HepG2 (cell line): ENCODE data around the gene CFAP73. TPM values are rescaled to one million over a fixed set of nuclear protein-coding genes. Genes with fewer than 3 reads are reported as not detected.

Experiments used
- ATAC-seq: fragments of 200-7000 bp; cut with Tn5 transposase; 3 replicates; pipeline ENCODE4 v1.9.1; 2020; ENCODE audit warnings: mild to moderate bottlenecking, moderate library complexity
- BruUV-seq: library from RNA; stranded (reverse); fragments of 400-500 nt; replicated peaks from 2 replicates; lab custom pipeline; 2021; lab: Mats Ljungman, UMichigan
- CTCF ChIA-PET: fragments of 300-600 bp; formaldehyde crosslinking; extraction: SDS; loops from one replicate; lab custom pipeline; 2021; ENCODE audit warnings: low total read pairs, inconsistent platforms, low intra/inter-chr PET ratio; lab: Yijun Ruan, JAX
- POLR2A ChIA-PET: fragments of 350-600 bp; sonication (Branson Sonifier 250); formaldehyde crosslinking; loops from one replicate; lab custom pipeline; 2020; ENCODE audit warnings: antibody characterized with exemption, inconsistent platforms; lab: Yijun Ruan, JAX
- DNase-seq: peaks from one replicate; pipeline ENCODE4 v3.0.0-alpha.2; 2015; ENCODE audit warnings: low spot score
- FAIRE-seq: peaks from 3 replicates; lab custom pipeline; 2011; peaks lifted over from hg19 to GRCh38; lab: Jason Lieb, UNC
- H2AFZ ChIP-seq: one replicate; pipeline ENCODE4 v1.6.1; 2011; ENCODE audit warnings: low read length, inconsistent platforms
- H3K27ac ChIP-seq: fragments of 300-600 bp; 3 replicates; pipeline ENCODE4 v1.8.0; 2011; ENCODE audit warnings: mixed run types, mild to moderate bottlenecking, mixed read lengths, low read length, inconsistent platforms; ENCODE audit not compliant: insufficient read depth; ENCODE audit errors: extremely low read length
- H3K27me3 ChIP-seq, 2 experiments: fragments of 200-600 bp in 1 of 2; 2 replicates in 1 of 2; 3 replicates in 1 of 2; pipeline versions ENCODE4 v1.6.0 to v1.8.0; 2011; ENCODE audit warnings: low read length in 2 of 2, mild to moderate bottlenecking in 2 of 2, moderate library complexity in 2 of 2, inconsistent platforms in 1 of 2; ENCODE audit not compliant: insufficient read depth in 2 of 2, control insufficient read depth in 1 of 2
- H3K36me3 ChIP-seq, 2 experiments: fragments of 200-600 bp in 1 of 2; replicated peaks in 1 of 2; 2 replicates in 1 of 2; 3 replicates in 1 of 2; pipeline versions ENCODE4 v1.5.1 to v1.8.0; 2011; ENCODE audit warnings: low read length in 2 of 2, inconsistent platforms in 1 of 2; ENCODE audit not compliant: insufficient read depth in 2 of 2, control insufficient read depth in 1 of 2
- H3K4me1 ChIP-seq: 2 replicates; pipeline ENCODE4 v1.5.1; 2012; ENCODE audit warnings: low read length, inconsistent platforms; ENCODE audit not compliant: insufficient read depth
- H3K4me2 ChIP-seq: 2 replicates; pipeline ENCODE4 v1.6.0; 2011; ENCODE audit warnings: low read depth, low read length, inconsistent platforms
- H3K4me3 ChIP-seq, 3 experiments: fragments of 200-600 bp in 1 of 3; sonication (generic), shearing (Covaris generic) in 1 of 3; replicated peaks in 1 of 3; 2 replicates each; pipeline ENCODE4 v1.5.1; 2011 to 2016; ENCODE audit warnings: low read length in 3 of 3, inconsistent platforms in 2 of 3, low read depth in 2 of 3, mild to moderate bottlenecking in 2 of 3, control low read depth in 1 of 3, mixed read lengths in 1 of 3; ENCODE audit not compliant: insufficient read depth in 1 of 3
- H3K79me2 ChIP-seq: one replicate; pipeline ENCODE4 v1.6.1; 2011; ENCODE audit warnings: low read length, inconsistent platforms; ENCODE audit not compliant: insufficient read depth
- H3K9ac ChIP-seq: 2 replicates; pipeline ENCODE4 v1.6.0; 2011; ENCODE audit warnings: mild to moderate bottlenecking, low read depth, low read length, inconsistent platforms; ENCODE audit not compliant: insufficient read depth
- H3K9me3 ChIP-seq: 2 replicates; pipeline ENCODE4 v1.5.1; 2012; ENCODE audit warnings: mild to moderate bottlenecking, low read length
- H4K20me1 ChIP-seq: 2 replicates; pipeline ENCODE4 v1.6.0; 2011; ENCODE audit warnings: inconsistent platforms, mild to moderate bottlenecking, low read length, moderate library complexity; ENCODE audit not compliant: insufficient read depth
- MBNL3 ChIP-seq: fragments of 250-450 bp; sonication (Bioruptor Pico); conservative IDR thresholded peaks from 2 replicates; pipeline ENCODE4 v1.8.0; 2022; ENCODE audit warnings: mild to moderate bottlenecking, inconsistent platforms
- NCOA1 ChIP-seq: sonication (generic); formaldehyde crosslinking; IDR thresholded peaks from 2 replicates; pipeline ENCODE4 v1.9.0; 2021; ENCODE audit warnings: missing genetic modification reagents
- RARA ChIP-seq: IDR thresholded peaks from 2 replicates; pipeline ENCODE4 v1.6.1; 2016; ENCODE audit warnings: missing genetic modification reagents, missing compliant biosample characterization
- SP5 ChIP-seq: IDR thresholded peaks from 2 replicates; pipeline ENCODE4 v1.6.1; 2016; ENCODE audit warnings: low read depth, borderline replicate concordance
- ZFX ChIP-seq: sonication (generic); formaldehyde crosslinking; IDR thresholded peaks from 2 replicates; pipeline ENCODE4 v1.4.0; 2020; ENCODE audit warnings: mild to moderate bottlenecking, low read depth, missing genetic modification reagents, moderate library complexity
- ZNF12 ChIP-seq: sonication (generic); formaldehyde crosslinking; IDR thresholded peaks from 2 replicates; pipeline ENCODE4 v1.5.0; 2020; ENCODE audit warnings: missing genetic modification reagents
- ZNF737 ChIP-seq: sonication (generic); formaldehyde crosslinking; IDR thresholded peaks from 2 replicates; pipeline ENCODE4 v1.5.0; 2020; ENCODE audit warnings: missing genetic modification reagents, mild to moderate bottlenecking, borderline replicate concordance
- ZNF83 ChIP-seq: sonication (generic); formaldehyde crosslinking; IDR thresholded peaks from 2 replicates; pipeline ENCODE4 v1.4.0; 2020; ENCODE audit warnings: missing genetic modification reagents, mild to moderate bottlenecking, borderline replicate concordance
- WGBS: methylation state at CpG from one replicate; pipeline ENCODE4 v1.1.6; 2017; ENCODE audit warnings: low lambda C conversion rate; 5-methylcytosine and 5-hydroxymethylcytosine counted together
- in situ Hi-C: cut with HindIII; loops from 2 replicates; pipeline ENCODE4 v1.10.0; 2017; ENCODE audit warnings: low pct_unique_long_range_greater_than_20kb; ENCODE audit not compliant: extremely low pct_ligation_motif_present
- intact Hi-C: fragments of 100-400 bp; cut with micrococcal nuclease; formaldehyde crosslinking; loops from one replicate; pipeline ENCODE4 v1.10.0; 2022; ENCODE audit not compliant: unreplicated experiment
- polyA plus RNA-seq, 8 experiments: library from polyadenylated mRNA; depleted of rRNA in 3 of 8; stranded (reverse) in 7 of 8; unstranded in 1 of 8; fragments of >200 nt; fragmentation: Illumina TruSeq in 4 of 8; extraction: Trizol in 4 of 8; gene quantifications; 2 replicates each; pipeline versions ENCODE4 v1.2.1 to v1.2.3, GENCODE V29; 2011 to 2016; ENCODE audit warnings: low read depth in 4 of 8, missing spikeins in 1 of 8, mixed read lengths in 1 of 8; ENCODE audit not compliant: insufficient read depth in 1 of 8
- total RNA-seq, 5 experiments: library from RNA; depleted of rRNA; stranded (reverse); fragments of >200 nt; fragmentation: Illumina TruSeq; extraction: Trizol; gene quantifications; 2 replicates each; pipeline ENCODE4 v1.2.3, GENCODE V29; 2016; ENCODE audit warnings: low read depth in 1 of 5
- TF ChIP-seq, protein P1 (sequence below): IDR thresholded peaks from 2 replicates; pipeline ENCODE4 v1.6.1; 2012; ENCODE audit warnings: inconsistent platforms
- TF ChIP-seq, protein P2 (sequence below): sonication (generic); formaldehyde crosslinking; IDR thresholded peaks from 2 replicates; pipeline ENCODE4 v1.4.0; 2020; ENCODE audit warnings: missing genetic modification reagents, borderline replicate concordance

CFAP73 gene
- total and polyA plus RNA-seq, 2 of the 13 experiments (the other 11 are each of a cell fraction or from before 2014, with no cell fraction given) = not detected

DNA sequence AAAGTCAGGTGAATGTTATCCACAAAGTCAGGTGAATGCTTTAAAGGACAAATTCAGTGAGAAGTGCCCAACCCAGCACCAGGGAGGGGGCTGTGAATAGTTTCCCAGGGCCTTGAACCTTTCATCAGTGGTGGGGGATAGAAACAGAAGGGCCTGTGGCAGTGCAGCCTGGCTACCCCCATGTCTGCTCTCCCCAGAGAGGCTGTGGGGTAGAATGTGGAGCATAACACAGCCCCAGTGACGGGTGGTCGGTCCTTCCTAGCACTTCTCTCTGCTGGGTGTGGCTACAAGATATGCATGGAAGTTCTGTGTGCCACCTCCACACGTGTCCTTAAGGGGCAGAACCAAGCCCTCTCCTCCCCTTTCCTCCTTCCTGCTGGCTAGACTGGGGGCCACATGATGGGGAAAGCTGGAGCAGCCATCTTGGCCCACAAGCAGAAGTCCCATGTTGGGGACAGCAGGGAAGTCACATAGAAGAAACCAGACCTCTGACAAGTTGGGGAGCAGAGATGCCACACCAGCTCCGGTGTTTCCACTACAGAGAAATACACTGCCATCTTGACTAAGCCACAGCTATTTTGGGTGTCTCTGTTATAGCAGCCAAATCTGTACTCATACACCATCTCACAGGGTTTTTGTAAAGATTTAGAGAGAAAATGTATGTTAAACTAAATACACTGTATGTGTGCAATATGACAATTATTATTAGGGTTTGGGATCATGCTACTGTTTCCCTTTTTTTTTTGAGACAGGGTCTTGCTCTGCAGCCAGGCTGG, 53.0 kb downstream of the CFAP73 start:
- no TSS peak for BruUV-seq
- no peaks in the 10 kb centered on the region for H4K20me1 ChIP-seq
- peaks cover 33% of the 10 kb centered on the region for H3K4me1 ChIP-seq
- ChIA-PET CTCF (no interaction called here), POLR2A (interaction anchor here (2.1 to 4.1 kb wide), 2 partner anchors 19 to 28 kb away, joined by 11 to 16 read pairs; partner anchors contain the start of gene TPCN1)
- H2AFZ ChIP-seq = no peak overlapping the region
- no peak overlapping the region for H3K4me3 ChIP-seq
- no peak for DNase-seq
- H3K4me2 ChIP-seq = no peak overlapping the region
- no peak overlapping the region for H3K27ac ChIP-seq
- TF ChIP-seq ZNF83 (CRISPR knock-in tag) = no peak
- peak; percentile 95 for TF ChIP-seq ZNF12 (CRISPR knock-in tag)
- H3K9ac ChIP-seq = no peak overlapping the region
- no peaks in the 10 kb centered on the region for H3K27me3 ChIP-seq
- H3K79me2 ChIP-seq = no peaks in the 10 kb centered on the region
- ATAC-seq = no peak
- intact Hi-C loops (loop anchor here (5.0 kb wide), 1 partner anchor 155 kb away; the partner anchor contains the start of gene PLBD2), in situ Hi-C loops (no loop called here)
- WGBS = 63% methylated on average over 4 of the region's 4 CpGs
- H3K9me3 ChIP-seq = no peaks in the 10 kb centered on the region
- H3K36me3 ChIP-seq = no peaks in the 10 kb centered on the region
- no peak for FAIRE-seq

DNA sequence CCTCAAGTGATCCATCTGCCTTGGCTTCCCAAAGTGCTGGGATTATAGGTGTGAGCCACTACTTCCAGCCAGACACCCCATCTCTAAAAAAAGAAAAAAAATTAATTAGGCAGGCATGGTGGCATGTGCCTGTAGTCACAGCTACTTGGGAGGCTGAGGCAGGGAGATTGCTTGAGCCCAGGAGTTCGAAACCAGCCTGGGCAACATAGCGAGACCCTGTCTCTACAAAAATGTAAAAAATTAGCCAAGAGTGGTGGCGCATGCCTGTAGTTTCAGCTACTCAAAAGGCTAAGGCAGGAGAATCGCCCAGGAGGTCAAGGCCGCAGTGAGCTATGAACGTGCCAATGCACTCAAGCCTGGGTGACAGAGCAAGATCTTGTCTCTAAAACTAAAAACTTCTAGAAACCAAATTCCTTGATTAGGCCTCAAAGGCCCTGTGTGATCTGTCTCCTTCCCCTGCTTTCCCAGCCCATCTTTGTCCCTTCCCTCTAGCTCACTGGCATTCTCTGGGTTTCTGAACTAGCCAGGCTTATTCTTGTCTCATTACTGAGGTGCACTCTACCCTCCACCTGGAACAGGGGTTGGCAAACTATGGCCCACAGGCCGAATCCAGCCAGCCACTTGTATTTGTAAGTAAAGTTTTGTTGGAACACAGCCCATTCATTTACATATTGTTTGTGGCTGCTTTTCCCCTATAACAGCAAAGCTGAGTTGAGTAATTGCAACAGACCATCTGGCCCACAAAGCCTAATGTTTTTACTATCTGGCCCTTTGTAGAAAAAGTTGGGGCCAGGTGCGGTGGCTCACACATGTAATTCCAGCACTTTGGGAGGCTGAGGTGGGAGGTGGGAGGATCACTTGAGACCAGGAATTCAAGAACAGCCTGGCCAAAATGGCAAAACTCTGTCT, 54.6 kb downstream of the CFAP73 start:
- no peaks in the 10 kb centered on the region for H3K36me3 ChIP-seq
- H3K4me1 ChIP-seq = peaks cover 49% of the 10 kb centered on the region
- no peak overlapping the region for H3K4me3 ChIP-seq
- peak; percentile 12 for DNase-seq
- peak; percentile 24; the same call in 2 of the 3 replicates for ATAC-seq
- H3K79me2 ChIP-seq = no peaks in the 10 kb centered on the region
- H3K9ac ChIP-seq = peak overlapping the region; percentile 15; the same call in 1 of the 2 replicates
- ChIA-PET POLR2A (interaction anchor here (1.1 to 4.1 kb wide), 5 partner anchors 17 to 66 kb away, joined by 3 to 16 read pairs (median 9); partner anchors contain the start of genes DDX54, RITA1 and TPCN1), CTCF (no interaction called here)
- H3K27ac ChIP-seq = peak overlapping the region; percentile 53
- FAIRE-seq = peak; percentile 46
- no peak overlapping the region for H2AFZ ChIP-seq
- intact Hi-C loops (loop anchor here (5.0 kb wide), 1 partner anchor 153 kb away; the partner anchor contains the start of gene PLBD2), in situ Hi-C loops (no loop called here)
- BruUV-seq = no TSS peak
- 41% methylated on average over 8 of the region's 8 CpGs for WGBS
- H3K27me3 ChIP-seq = no peaks in the 10 kb centered on the region
- H4K20me1 ChIP-seq = no peaks in the 10 kb centered on the region
- H3K4me2 ChIP-seq = no peak overlapping the region; the same call in 1 of the 2 replicates
- no peaks in the 10 kb centered on the region for H3K9me3 ChIP-seq
- TF ChIP-seq NCOA1 (CRISPR knock-in tag) = no peak
- TF ChIP-seq ZFX (CRISPR knock-in tag) = no peak
- no peak for TF ChIP-seq SP5 (CRISPR knock-in tag)
- TF ChIP-seq MBNL3 = no peak
- no peak for TF ChIP-seq ZNF737 (CRISPR knock-in tag)
- TF ChIP-seq, protein P1, sequence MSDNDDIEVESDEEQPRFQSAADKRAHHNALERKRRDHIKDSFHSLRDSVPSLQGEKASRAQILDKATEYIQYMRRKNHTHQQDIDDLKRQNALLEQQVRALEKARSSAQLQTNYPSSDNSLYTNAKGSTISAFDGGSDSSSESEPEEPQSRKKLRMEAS = no peak
- peak; percentile 19; the same call in 1 of the 2 replicates for TF ChIP-seq RARA (CRISPR knock-in tag)
- TF ChIP-seq, protein P2, sequence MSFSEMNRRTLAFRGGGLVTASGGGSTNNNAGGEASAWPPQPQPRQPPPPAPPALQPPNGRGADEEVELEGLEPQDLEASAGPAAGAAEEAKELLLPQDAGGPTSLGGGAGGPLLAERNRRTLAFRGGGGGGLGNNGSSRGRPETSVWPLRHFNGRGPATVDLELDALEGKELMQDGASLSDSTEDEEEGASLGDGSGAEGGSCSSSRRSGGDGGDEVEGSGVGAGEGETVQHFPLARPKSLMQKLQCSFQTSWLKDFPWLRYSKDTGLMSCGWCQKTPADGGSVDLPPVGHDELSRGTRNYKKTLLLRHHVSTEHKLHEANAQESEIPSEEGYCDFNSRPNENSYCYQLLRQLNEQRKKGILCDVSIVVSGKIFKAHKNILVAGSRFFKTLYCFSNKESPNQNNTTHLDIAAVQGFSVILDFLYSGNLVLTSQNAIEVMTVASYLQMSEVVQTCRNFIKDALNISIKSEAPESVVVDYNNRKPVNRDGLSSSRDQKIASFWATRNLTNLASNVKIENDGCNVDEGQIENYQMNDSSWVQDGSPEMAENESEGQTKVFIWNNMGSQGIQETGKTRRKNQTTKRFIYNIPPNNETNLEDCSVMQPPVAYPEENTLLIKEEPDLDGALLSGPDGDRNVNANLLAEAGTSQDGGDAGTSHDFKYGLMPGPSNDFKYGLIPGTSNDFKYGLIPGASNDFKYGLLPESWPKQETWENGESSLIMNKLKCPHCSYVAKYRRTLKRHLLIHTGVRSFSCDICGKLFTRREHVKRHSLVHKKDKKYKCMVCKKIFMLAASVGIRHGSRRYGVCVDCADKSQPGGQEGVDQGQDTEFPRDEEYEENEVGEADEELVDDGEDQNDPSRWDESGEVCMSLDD (CRISPR knock-in tag) = no peak
